GM06990 (cell line): ENCODE results near the gene SLC37A4.

ENCODE experiments used
- DNase-seq: peaks from one replicate; pipeline ENCODE4 v3.0.0-alpha.2; 2011; ENCODE audit not compliant: insufficient read length; ENCODE audit errors: extremely low read depth
- H3K27me3 ChIP-seq: replicated peaks from 2 replicates; pipeline ENCODE4 v1.6.0; 2011; ENCODE audit warnings: low read length; ENCODE audit not compliant: control insufficient read depth, insufficient read depth
- H3K36me3 ChIP-seq: 2 replicates; pipeline ENCODE4 v1.5.1; 2011; ENCODE audit warnings: low read length; ENCODE audit not compliant: control insufficient read depth, insufficient read depth
- H3K4me3 ChIP-seq: replicated peaks from 2 replicates; pipeline ENCODE4 v1.5.1; 2011; ENCODE audit warnings: low read depth, mild to moderate bottlenecking, control low read depth, low read length
- CTCF ChIP-seq: IDR thresholded peaks from 2 replicates; pipeline ENCODE4 v1.5.1; 2011; ENCODE audit warnings: low read length, control low read depth, mild to moderate bottlenecking, inconsistent platforms; ENCODE audit not compliant: insufficient read depth, poor library complexity, severe bottlenecking

Gene SLC37A4

GRCh38 chr11:119012629-119013170 is 18.0 kb downstream of the SLC37A4 start:
- Histone ChIP-seq H3K36me3 (peaks cover 25% of the 10 kb centered on the region), H3K27me3 (no peaks in the 10 kb centered on the region), H3K4me3 (no peak overlapping the region)
- DNase-seq = no peak
- no peak for TF ChIP-seq CTCF

GRCh38 chr11:119011476-119012053 is 19.1 kb downstream of the SLC37A4 start:
- Histone ChIP-seq H3K36me3 (peaks cover 26% of the 10 kb centered on the region), H3K27me3 (no peaks in the 10 kb centered on the region), H3K4me3 (no peak overlapping the region)
- no peak for TF ChIP-seq CTCF
- DNase-seq = no peak

- no peaks in the 10 kb centered on the region for H3K27me3 ChIP-seq
- peaks cover 6% of the 10 kb centered on the region for H3K36me3 ChIP-seq
- no peak for DNase-seq
- H3K4me3 ChIP-seq = no peak overlapping the region
- TF ChIP-seq CTCF = no peak
Measured at GRCh38 chr11:119006656-119007055, 24.0 kb downstream of the SLC37A4 start.

GRCh38 chr11:119000906-119001305 is 29.8 kb downstream of the SLC37A4 start:
- Histone ChIP-seq H3K4me3 (no peak overlapping the region), H3K27me3 (no peaks in the 10 kb centered on the region), H3K36me3 (no peaks in the 10 kb centered on the region; the same call in 1 of the 2 replicates)
- no peak for TF ChIP-seq CTCF
- no peak for DNase-seq

GRCh38 chr11:118998822-118999221 is 31.9 kb downstream of the SLC37A4 start:
- no peak for TF ChIP-seq CTCF
- DNase-seq = no peak
- no peaks in the 10 kb centered on the region; the same call in 1 of the 2 replicates for H3K36me3 ChIP-seq
- peak overlapping the region; percentile 88 for H3K4me3 ChIP-seq
- no peaks in the 10 kb centered on the region for H3K27me3 ChIP-seq

GRCh38 chr11:118998388-118998717 is 32.3 kb downstream of the SLC37A4 start:
- H3K27me3 ChIP-seq = no peaks in the 10 kb centered on the region
- H3K36me3 ChIP-seq = no peaks in the 10 kb centered on the region; the same call in 1 of the 2 replicates
- TF ChIP-seq CTCF = no peak
- H3K4me3 ChIP-seq = peak overlapping the region; percentile 88
- no peak for DNase-seq
